Activated T-cell treated with anti-CD3 and anti-CD28 coated beads, Interleukin-2, amount 50 U/mL, for 24 hours (primary cell): ENCODE results near the gene TMEM175.

Experiments used
- DNase-seq: peaks from one replicate; pipeline ENCODE4 v3.0.0-alpha.2; 2020
- H3K27ac Mint-ChIP-seq: 2 replicates; pipeline ENCODE4 v1.8.0; 2020; ENCODE audit warnings: mild to moderate bottlenecking, mixed read lengths
- H3K27me3 Mint-ChIP-seq: 2 replicates; pipeline ENCODE4 v1.8.0; 2020; ENCODE audit warnings: mixed read lengths
- H3K36me3 Mint-ChIP-seq: 2 replicates; pipeline ENCODE4 v1.8.0; 2020; ENCODE audit warnings: low read depth, mixed read lengths
- H3K4me1 Mint-ChIP-seq: 2 replicates; pipeline ENCODE4 v1.8.0; 2020; ENCODE audit warnings: low read depth, mixed read lengths
- H3K4me3 Mint-ChIP-seq: 2 replicates; pipeline ENCODE4 v1.8.0; 2020; ENCODE audit warnings: mild to moderate bottlenecking, moderate library complexity, mixed read lengths
- H3K9me3 Mint-ChIP-seq: 2 replicates; pipeline ENCODE4 v1.8.0; 2020; ENCODE audit warnings: mixed read lengths

TMEM175 gene

GRCh38 chr4:1004557-1005485 is 72.6 kb downstream of the TMEM175 start:
- no peak overlapping the region for H3K4me3 Mint-ChIP-seq

GRCh38 chr4:1006856-1007255 is 74.6 kb downstream of the TMEM175 start:
- DNase-seq = no peak
- Mint-ChIP-seq H3K36me3 (no peaks in the 10 kb centered on the region), H3K4me1 (peaks cover 14% of the 10 kb centered on the region), H3K4me3 (no peak overlapping the region), H3K9me3 (no peaks in the 10 kb centered on the region), H3K27me3 (peaks cover 61% of the 10 kb centered on the region), H3K27ac (no peak overlapping the region)

More at GRCh38 chr4:1004557-1005485, 72.6 kb downstream of the TMEM175 start:
- H3K9me3 Mint-ChIP-seq = no peaks in the 10 kb centered on the region
- H3K4me1 Mint-ChIP-seq = peaks cover 7% of the 10 kb centered on the region
- H3K27ac Mint-ChIP-seq = no peak overlapping the region
- H3K36me3 Mint-ChIP-seq = no peaks in the 10 kb centered on the region
- H3K27me3 Mint-ChIP-seq = peaks cover 76% of the 10 kb centered on the region
- no peak for DNase-seq
